GM23248 (cell line): ENCODE data around the gene FAM200C.

ENCODE experiments used
- EZH2 ChIP-seq: fragments of 200-600 bp; sonication (generic); IDR thresholded peaks from 2 replicates; pipeline ENCODE4 v1.6.1; 2018; ENCODE audit warnings: antibody characterized with exemption, mild to moderate bottlenecking; ENCODE audit not compliant: insufficient read depth, poor library complexity, severe bottlenecking
- EZH2phosphoT487 ChIP-seq: fragments of 200-600 bp; sonication (generic); IDR thresholded peaks from 2 replicates; pipeline ENCODE4 v1.6.1; 2018; ENCODE audit warnings: antibody characterized with exemption, moderate library complexity, mild to moderate bottlenecking, low read depth; ENCODE audit not compliant: insufficient read depth

- TF ChIP-seq EZH2 (no peak), EZH2phosphoT487 (no peak)
Measured at GRCh38 chr5:160366230-160366629, 33.6 kb downstream of the FAM200C start.
